Spleen (tissue), 11 donors: ENCODE results near the gene CSNK2A1. TPM values are rescaled to one million over a fixed set of nuclear protein-coding genes. Genes with fewer than 3 reads are reported as not detected.

Experiments
- DNase-seq: peaks from one replicate; pipeline ENCODE4 v3.0.0-alpha.2; 2020
- H3K27ac ChIP-seq, 8 donors: fragments of 200-600 bp; sonication (generic) in 7 of 8; 1 replicate in 4 of 8; 2 replicates in 4 of 8; pipeline versions ENCODE4 v1.5.0 to v1.8.0; 2016 to 2021; ENCODE audit warnings: inconsistent platforms in 4 of 8, mild to moderate bottlenecking in 4 of 8, moderate library complexity in 1 of 8
- H3K27me3 ChIP-seq, 7 donors: fragments of 200-600 bp; sonication (generic) in 6 of 7; replicated peaks in 1 of 7; 1 replicate in 4 of 7; 2 replicates in 3 of 7; pipeline versions ENCODE4 v1.5.0 to v1.8.0; 2016 to 2021; ENCODE audit warnings: inconsistent platforms in 3 of 7, mild to moderate bottlenecking in 1 of 7
- H3K36me3 ChIP-seq, 6 donors: fragments of 200-600 bp; sonication (generic) in 5 of 6; 1 replicate in 4 of 6; 2 replicates in 2 of 6; pipeline versions ENCODE4 v1.5.0 to v1.8.0; 2016 to 2021; ENCODE audit warnings: inconsistent platforms in 2 of 6
- H3K4me1 ChIP-seq, 6 donors: fragments of 200-600 bp; sonication (generic) in 5 of 6; 1 replicate in 3 of 6; 2 replicates in 3 of 6; pipeline versions ENCODE4 v1.5.0 to v1.8.0; 2016 to 2021; ENCODE audit warnings: inconsistent platforms in 3 of 6
- H3K4me3 ChIP-seq, 8 donors: fragments of 200-600 bp; sonication (generic) in 7 of 8; 1 replicate in 4 of 8; 2 replicates in 4 of 8; pipeline versions ENCODE4 v1.5.0 to v1.8.0; 2016 to 2021; ENCODE audit warnings: inconsistent platforms in 4 of 8, mild to moderate bottlenecking in 4 of 8, moderate library complexity in 2 of 8
- H3K9me3 ChIP-seq, 8 donors: fragments of 200-600 bp; sonication (generic) in 7 of 8; 1 replicate in 4 of 8; 2 replicates in 4 of 8; pipeline versions ENCODE4 v1.5.0 to v1.8.0; 2016 to 2021; ENCODE audit warnings: inconsistent platforms in 4 of 8
- CTCF ChIP-seq, 11 experiments: fragments of 200-600 bp in 7 of 11; fragments of 450-650 bp in 4 of 11; sonication (generic) in 4 of 11; IDR thresholded peaks in 8 of 11; conservative IDR thresholded peaks in 3 of 11; 1 replicate in 7 of 11; 2 replicates in 4 of 11; pipeline versions ENCODE4 v1.4.0 to v1.8.0; 2016 to 2021; ENCODE audit warnings: antibody characterized with exemption in 11 of 11, inconsistent platforms in 4 of 11, mild to moderate bottlenecking in 1 of 11
- POLR2A ChIP-seq, 3 donors: fragments of 450-650 bp; IDR thresholded peaks; one replicate each; pipeline ENCODE4 v1.5.1; 2017; ENCODE audit warnings: antibody characterized with exemption in 3 of 3, mild to moderate bottlenecking in 1 of 3
- POLR2AphosphoS5 ChIP-seq, 3 donors: sonication (generic); formaldehyde crosslinking; IDR thresholded peaks; one replicate each; pipeline ENCODE4 v1.5.1; 2017; ENCODE audit warnings: antibody characterized with exemption in 3 of 3
- WGBS, 5 donors: extraction: QIAGEN DNeasy Blood & Tissue Kit in 3 of 5; methylation state at CpG; one replicate each; pipeline versions ENCODE4 v1.1.5 to v1.1.7; 2013 to 2018; 5-methylcytosine and 5-hydroxymethylcytosine counted together
- intact Hi-C: fragments of 100-400 bp; cut with DNase I; formaldehyde crosslinking; loops from one replicate; pipeline ENCODE4 v1.15.0; 2023; ENCODE audit warnings: low total_unique reads
- polyA plus RNA-seq, 3 donors: library from polyadenylated mRNA; stranded (reverse); fragments of 200-250 nt; gene quantifications; one replicate each; pipeline ENCODE4 v1.2.1, GENCODE V29; 2013
- total RNA-seq, 7 donors: library from RNA; depleted of rRNA in 3 of 7; stranded (reverse); fragments of >200 nt in 3 of 7; fragmentation: NEBNext Ultra II Directional in 4 of 7; extraction: Animal tissue kit (Norgen Biotek cat#: 25700) in 4 of 7; gene quantifications; one replicate each; pipeline versions ENCODE4 v1.1.0 to v1.2.1, GENCODE V29; 2016 to 2021
- donor health status: healthy with polysubstance abuse.
- donor health status: DM: no; HTN: no; CAD: no; lungs with moderate emphysema.
- donor health status: DM: no; HTN: no; CAD: no.
- donor health status: Bipolar disorder and iron deficiency.
- donor health status: healthy.
- donor health status: DM: no; HTN: no; CAD: no.
- donor health status: DM: yes; HTN: yes; CAD: no.

The CSNK2A1 gene
- total and polyA plus RNA-seq, 10 donors = 16.4 to 92.9 (median 88.1) TPM

GRCh38 chr20:561437-562231, 18.0 kb upstream of the CSNK2A1 start:
- DNase-seq = no peak
- TF ChIP-seq CTCF (IDR thresholded peaks at IDR 0.05 in 8 of 11, conservative IDR thresholded peaks at IDR 0.05 in 3 of 11) (peak; percentile 53 to 87 (median 82)), POLR2A (IDR thresholded peaks at IDR 0.05) (no peak), POLR2AphosphoS5 (IDR thresholded peaks at IDR 0.05) (no peak)
- Histone ChIP-seq H3K4me1 (peaks cover 0 to 4% (median 0%) of the 10 kb centered on the region in 6 donors), H3K27me3 (peaks cover 0 to 29% (median 0%) of the 10 kb centered on the region in 7 donors), H3K27ac (no peak overlapping the region), H3K36me3 (no peaks in the 10 kb centered on the region), H3K4me3 (no peak overlapping the region), H3K9me3 (no peaks in the 10 kb centered on the region)
- intact Hi-C loops = loop anchor here (10.0 kb wide), 1 partner anchor 83 kb away; no protein-coding TSS in a partner anchor
- WGBS, 5 donors = 36 to 44% (median 39%) methylated on average over 12 of the region's 12 CpGs

GRCh38 chr20:560680-561079, 17.1 kb upstream of the CSNK2A1 start:
- H3K4me1 ChIP-seq = peaks cover 0 to 4% (median 0%) of the 10 kb centered on the region in 6 donors
- 37 to 58% (median 45%) methylated on average over 2 of the region's 2 CpGs for WGBS, 5 donors
- no peaks in the 10 kb centered on the region for H3K9me3 ChIP-seq
- no peaks in the 10 kb centered on the region for H3K36me3 ChIP-seq
- no peak for DNase-seq
- H3K27me3 ChIP-seq = peaks cover 0 to 32% (median 5%) of the 10 kb centered on the region in 7 donors
- H3K27ac ChIP-seq = no peak overlapping the region
- intact Hi-C loops = loop anchor here (10.0 kb wide), 1 partner anchor 84 kb away; no protein-coding TSS in a partner anchor
- H3K4me3 ChIP-seq = no peak overlapping the region
- TF ChIP-seq POLR2AphosphoS5 (IDR thresholded peaks at IDR 0.05) = no peak
- no peak for TF ChIP-seq CTCF (IDR thresholded peaks at IDR 0.05 in 8 of 11, conservative IDR thresholded peaks at IDR 0.05 in 3 of 11)
- TF ChIP-seq POLR2A (IDR thresholded peaks at IDR 0.05) = no peak

- WGBS, 5 donors = 66 to 87% (median 75%) methylated on average over 3 of the region's 3 CpGs
- Histone ChIP-seq H3K9me3 (no peaks in the 10 kb centered on the region), H3K27me3 (peaks cover 0 to 45% (median 5%) of the 10 kb centered on the region in 7 donors), H3K36me3 (no peaks in the 10 kb centered on the region), H3K27ac (no peak overlapping the region), H3K4me3 (no peak overlapping the region), H3K4me1 (peaks cover 0 to 4% (median 0%) of the 10 kb centered on the region in 6 donors)
- intact Hi-C loops = no loop called here
- DNase-seq = no peak
- no peak for TF ChIP-seq POLR2AphosphoS5 (IDR thresholded peaks at IDR 0.05)
- TF ChIP-seq POLR2A (IDR thresholded peaks at IDR 0.05) = no peak
- TF ChIP-seq CTCF (IDR thresholded peaks at IDR 0.05 in 8 of 11, conservative IDR thresholded peaks at IDR 0.05 in 3 of 11) = no peak
Measured at GRCh38 chr20:558117-558516, 14.5 kb upstream of the CSNK2A1 start.

- DNase-seq = no peak
- WGBS, 5 donors = 91 to 97% (median 93%) methylated on average over 2 of the region's 2 CpGs
- TF ChIP-seq POLR2AphosphoS5 (IDR thresholded peaks at IDR 0.05) = no peak
- no peak for TF ChIP-seq POLR2A (IDR thresholded peaks at IDR 0.05)
- TF ChIP-seq CTCF (IDR thresholded peaks at IDR 0.05 in 8 of 11, conservative IDR thresholded peaks at IDR 0.05 in 3 of 11) = no peak
- no peaks in the 10 kb centered on the region for H3K9me3 ChIP-seq
- peaks cover 0 to 54% (median 5%) of the 10 kb centered on the region in 7 donors for H3K27me3 ChIP-seq
- peaks cover 0 to 4% (median 0%) of the 10 kb centered on the region in 6 donors for H3K4me1 ChIP-seq
- H3K36me3 ChIP-seq = no peaks in the 10 kb centered on the region
- H3K4me3 ChIP-seq = no peak overlapping the region
- intact Hi-C loops = no loop called here
- H3K27ac ChIP-seq = no peak overlapping the region
Measured at GRCh38 chr20:556984-557383, 13.4 kb upstream of the CSNK2A1 start.
